Stimulated activated CD4-positive, alpha-beta T cell treated with anti-CD3 and anti-CD28 coated beads, Interleukin-12 subunit alpha, Interleukin-12 subunit beta, amount 100 ng/mL, for 48 hours (primary cell): ENCODE results near the gene SLC30A2.

Experiments used
- DNase-seq, 3 donors: peaks; one replicate each; pipeline ENCODE4 v3.0.0-alpha.2; 2020; ENCODE audit warnings: low read depth in 2 of 3, low spot score in 1 of 3

Gene SLC30A2

GRCh38 chr1:26023826-26024225 is 22.1 kb downstream of the SLC30A2 start:
- DNase-seq: no peak

- no peak for DNase-seq
Observed at GRCh38 chr1:26023009-26023408, 22.9 kb downstream of the SLC30A2 start.

GRCh38 chr1:26022404-26022779 is 23.5 kb downstream of the SLC30A2 start:
- no peak for DNase-seq

- no peak for DNase-seq
Observed at GRCh38 chr1:26021647-26022403, 24.1 kb downstream of the SLC30A2 start, which contains the start of gene EXTL1. Gene EXTL1, plus strand, starts transcription at chr1:26021775. Its CDS starts 872 bp downstream, at chr1:26022647.

GRCh38 chr1:26020941-26021646 is 24.8 kb downstream of the SLC30A2 start:
- no peak for DNase-seq

GRCh38 chr1:26020330-26020768 is 25.6 kb downstream of the SLC30A2 start:
- no peak for DNase-seq

GRCh38 chr1:26019641-26020315 is 26.1 kb downstream of the SLC30A2 start:
- DNase-seq: no peak

- no peak for DNase-seq
Observed at GRCh38 chr1:26017606-26018005, 28.3 kb downstream of the SLC30A2 start.

- DNase-seq: no peak
Observed at GRCh38 chr1:26016953-26017545, 28.9 kb downstream of the SLC30A2 start.

GRCh38 chr1:26016258-26016952 is 29.5 kb downstream of the SLC30A2 start:
- DNase-seq: no peak

- DNase-seq: no peak
Observed at GRCh38 chr1:26015358-26015757, 30.6 kb downstream of the SLC30A2 start.

GRCh38 chr1:26014179-26014578 is 31.7 kb downstream of the SLC30A2 start:
- no peak for DNase-seq

- DNase-seq: no peak
Observed at GRCh38 chr1:26012864-26013263, 33.1 kb downstream of the SLC30A2 start.

GRCh38 chr1:26010825-26011224 is 35.1 kb downstream of the SLC30A2 start:
- DNase-seq: no peak

GRCh38 chr1:26009796-26010447 is 36.0 kb downstream of the SLC30A2 start:
- no peak for DNase-seq

- no peak for DNase-seq
Observed at GRCh38 chr1:26006710-26007109, 39.2 kb downstream of the SLC30A2 start.

GRCh38 chr1:26005434-26006105 is 40.3 kb downstream of the SLC30A2 start:
- no peak for DNase-seq

- no peak for DNase-seq
Observed at GRCh38 chr1:26003756-26004155, 42.2 kb downstream of the SLC30A2 start.

- DNase-seq: no peak
Observed at GRCh38 chr1:26003262-26003661, 42.7 kb downstream of the SLC30A2 start.
